Activated effector memory CD4-positive, alpha-beta T cell treated with Interleukin-2 at 50 U/mL for 16 hours (primary cell): ENCODE measurements around the gene ARL6.

Experiments
- DNase-seq: peaks from one replicate; pipeline ENCODE4 v3.0.0-alpha.2; 2020

ARL6 gene

GRCh38 chr3:97764407-97765238, at the start of gene ARL6:
ARL6 (plus strand) TSS chr3:97764758; CDS start chr3:97768108, 3,350 bp downstream.
- peak; percentile 60 for DNase-seq

DNA sequence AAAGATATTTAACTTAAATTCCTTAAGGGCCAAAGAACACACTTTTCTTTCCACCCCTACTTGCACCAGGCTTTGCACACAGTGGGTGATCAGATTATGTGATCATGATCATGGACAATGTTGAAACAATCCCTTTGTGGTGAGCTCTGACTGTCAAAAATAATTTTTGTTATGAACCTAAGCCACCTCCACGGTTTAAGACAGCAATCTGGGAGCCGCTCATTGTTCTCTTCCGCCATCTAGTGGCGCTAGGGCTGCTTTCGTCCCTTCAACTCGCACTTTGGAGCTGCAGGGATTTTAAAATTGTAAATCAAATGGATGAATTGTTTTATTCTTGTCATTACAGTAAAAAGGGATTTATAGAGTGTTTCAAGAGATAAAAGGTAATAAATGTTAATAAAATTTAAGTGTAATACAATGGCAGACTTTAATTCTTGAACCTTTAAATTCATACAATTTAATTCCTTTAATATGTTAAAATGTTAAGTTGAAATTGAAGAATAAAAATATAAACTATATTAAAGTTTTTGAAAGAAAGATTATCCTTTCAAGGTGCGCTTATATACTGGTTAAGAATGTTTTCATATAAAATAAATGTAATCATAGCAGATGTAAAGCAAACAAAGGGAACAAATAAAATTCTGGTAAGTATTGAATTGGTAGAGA, 45.3 kb upstream of the ARL6 start:
- peak; percentile 43 for DNase-seq

- DNase-seq, result no peak
Measured at GRCh38 chr3:97720417-97720816, 44.1 kb upstream of the ARL6 start.

GRCh38 chr3:97721446-97721845, 43.1 kb upstream of the ARL6 start:
- no peak for DNase-seq

GRCh38 chr3:97736928-97737327, 27.6 kb upstream of the ARL6 start:
- no peak for DNase-seq

DNA sequence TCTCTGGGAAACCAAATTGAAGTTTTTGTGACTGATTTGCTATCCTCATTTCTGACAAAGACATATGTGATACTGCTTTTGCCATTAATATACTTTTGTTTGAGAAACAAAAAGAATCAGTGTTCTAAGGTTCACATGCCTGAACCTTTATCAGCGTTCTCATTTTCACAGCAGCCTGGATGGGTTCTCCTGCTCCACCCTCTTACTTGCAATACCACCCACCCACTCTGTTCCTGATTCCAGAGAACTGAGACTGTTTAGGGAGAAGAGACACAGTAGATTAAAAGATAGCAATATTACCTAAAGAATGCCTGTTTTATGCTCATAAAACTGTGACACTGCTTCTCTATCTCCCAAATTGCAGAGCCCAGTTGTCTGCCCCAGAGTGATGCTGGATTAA, 25.8 kb upstream of the ARL6 start:
- no peak for DNase-seq

DNA sequence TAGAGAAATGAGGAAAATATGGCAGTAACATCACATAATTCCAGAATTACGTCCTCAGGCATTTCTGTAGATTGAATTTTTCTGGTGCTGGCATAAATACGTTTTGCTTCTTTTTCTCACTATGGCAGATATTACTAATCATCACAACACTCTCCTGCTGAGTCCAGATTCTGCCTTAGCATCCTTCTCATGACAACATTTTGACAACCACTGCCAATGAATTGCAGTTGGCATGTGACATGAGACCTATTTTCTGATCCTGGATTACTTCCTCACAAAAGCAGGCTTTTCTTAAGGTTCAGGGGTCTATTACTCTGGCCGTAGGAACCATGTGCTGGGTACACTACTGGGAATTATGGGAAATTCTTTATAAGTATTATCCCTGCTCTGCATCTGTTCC, 22.5 kb upstream of the ARL6 start:
- DNase-seq, result no peak

DNA sequence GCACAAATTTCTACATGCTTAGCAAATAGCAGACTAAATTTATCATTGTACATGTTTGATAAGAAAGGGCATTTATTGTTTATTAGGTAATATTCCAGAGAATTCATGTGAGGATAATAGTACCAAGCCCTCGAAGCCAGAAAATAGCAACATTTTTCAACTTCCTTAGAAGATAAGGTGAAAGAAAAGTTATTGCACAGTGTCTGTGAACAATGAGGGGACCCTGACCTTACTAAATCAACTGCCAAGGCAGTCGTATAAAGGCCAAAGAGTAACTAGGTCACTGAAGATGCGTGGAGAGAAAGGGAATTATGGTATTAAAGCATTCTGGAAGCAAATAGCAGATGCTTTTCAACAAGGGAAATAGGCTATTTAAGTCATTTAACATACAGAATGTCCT, 20.3 kb upstream of the ARL6 start:
- no peak for DNase-seq

GRCh38 chr3:97763586-97764406, 762 bp upstream of the ARL6 start:
- no peak for DNase-seq

- DNase-seq, result no peak
Measured at GRCh38 chr3:97765336-97765735, 778 bp downstream of the ARL6 start.

DNA sequence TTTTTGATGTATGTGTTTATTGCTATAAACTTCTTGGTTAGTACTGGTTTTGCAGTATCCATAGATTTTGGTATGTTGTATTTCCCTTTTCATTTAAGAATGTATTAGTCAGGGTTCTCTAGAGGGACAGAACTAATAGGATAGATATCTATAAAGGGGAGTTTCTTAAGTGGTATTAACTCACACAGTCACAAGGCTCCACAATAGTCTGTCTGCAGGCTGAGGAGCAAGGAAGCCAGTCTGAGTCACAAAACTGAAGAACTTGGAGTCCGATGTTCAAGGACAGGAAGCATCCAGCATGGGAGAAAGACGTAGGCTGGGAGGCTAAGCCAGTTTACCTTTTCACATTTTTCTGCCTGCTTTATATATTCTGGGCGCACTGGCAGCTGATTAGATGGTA, 8.4 kb downstream of the ARL6 start:
- DNase-seq, result no peak

- DNase-seq, result no peak
Measured at GRCh38 chr3:97778152-97778551, 13.6 kb downstream of the ARL6 start.

- DNase-seq, result no peak
Measured at GRCh38 chr3:97793420-97794019, 29.0 kb downstream of the ARL6 start.

DNA sequence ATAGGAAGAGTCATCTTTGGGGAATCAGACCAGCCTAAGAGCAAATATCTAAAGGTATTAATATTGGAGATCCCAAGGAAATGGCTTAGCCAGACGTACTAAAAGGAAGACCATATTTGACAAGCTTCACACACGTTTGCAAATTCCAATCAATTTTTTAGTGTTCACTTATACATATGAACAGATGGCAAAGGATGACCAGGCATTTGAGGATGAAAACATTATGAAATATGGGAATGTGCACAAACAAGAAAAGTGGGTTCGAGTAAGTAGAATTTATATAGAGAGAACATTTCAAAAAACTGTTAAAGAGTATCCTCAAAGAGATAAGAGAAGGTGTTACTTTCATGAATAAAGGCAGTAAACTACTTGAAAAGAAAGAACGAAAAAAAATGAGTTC, 31.4 kb downstream of the ARL6 start:
- DNase-seq, result no peak

- DNase-seq, result no peak
Measured at GRCh38 chr3:97804471-97804870, 39.9 kb downstream of the ARL6 start.

- DNase-seq, result no peak
Measured at GRCh38 chr3:97810779-97811390, 46.3 kb downstream of the ARL6 start.

GRCh38 chr3:97815149-97815917, 50.8 kb downstream of the ARL6 start:
- peak; percentile 26 for DNase-seq

DNA sequence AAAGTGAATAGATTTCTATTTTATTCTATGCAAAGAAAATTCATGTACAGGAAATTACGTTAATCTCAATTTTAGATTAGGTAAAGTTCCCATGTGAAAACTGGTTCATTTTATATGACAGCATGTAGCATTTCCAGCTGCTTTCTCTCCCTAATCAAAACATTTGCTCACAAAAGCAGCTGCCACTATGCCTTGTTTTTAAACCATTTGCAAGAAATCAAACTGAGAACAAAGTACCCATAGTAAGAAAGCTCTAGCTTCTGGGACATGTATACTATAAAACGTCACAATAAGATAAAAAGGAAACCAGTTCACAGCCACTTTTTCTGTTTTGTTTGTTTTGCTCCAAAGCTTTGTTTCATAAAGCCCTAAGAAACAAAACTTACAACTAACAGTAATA, 52.3 kb downstream of the ARL6 start:
- DNase-seq, result no peak

- no peak for DNase-seq
Measured at GRCh38 chr3:97817965-97818364, 53.4 kb downstream of the ARL6 start.

- DNase-seq, result no peak
Measured at GRCh38 chr3:97820780-97821179, 56.2 kb downstream of the ARL6 start.

GRCh38 chr3:97821287-97821773, 56.8 kb downstream of the ARL6 start:
- DNase-seq, result no peak
